CD14-positive monocyte (primary cell): ENCODE measurements around the gene CCDC88A. TPM values are rescaled to one million over a fixed set of nuclear protein-coding genes. Genes with fewer than 3 reads are reported as not detected.

Source experiments
- DNase-seq, 3 donors: peaks; one replicate each; pipeline ENCODE4 v3.0.0-alpha.2; 2011 to 2022
- H2AFZ ChIP-seq: 2 replicates; pipeline ENCODE4 v1.6.0; 2012; ENCODE audit warnings: mild to moderate bottlenecking, low read depth, low read length, inconsistent platforms; ENCODE audit not compliant: insufficient read depth, poor library complexity, severe bottlenecking
- H3K27ac ChIP-seq, 2 donors: 1 replicate in 1 of 2; 2 replicates in 1 of 2; pipeline ENCODE4 v1.5.1; 2012 to 2013; ENCODE audit warnings: low read length in 2 of 2, control low read depth in 1 of 2, inconsistent platforms in 1 of 2, low read depth in 1 of 2, mild to moderate bottlenecking in 1 of 2
- H3K27me3 ChIP-seq, 2 donors: one replicate each; pipeline versions ENCODE4 v1.6.0 to v1.6.1; 2011 to 2013; ENCODE audit warnings: low read length in 2 of 2; ENCODE audit not compliant: control insufficient read depth in 2 of 2, insufficient read depth in 2 of 2
- H3K36me3 ChIP-seq, 2 donors: replicated peaks in 1 of 2; 1 replicate in 1 of 2; 2 replicates in 1 of 2; pipeline versions ENCODE4 v1.5.1 to v1.6.1; 2012 to 2013; ENCODE audit warnings: low read length in 2 of 2, control low read depth in 1 of 2, inconsistent platforms in 1 of 2, mild to moderate bottlenecking in 1 of 2; ENCODE audit not compliant: insufficient read depth in 2 of 2, control insufficient read depth in 1 of 2
- H3K4me1 ChIP-seq, 2 donors: 1 replicate in 1 of 2; 2 replicates in 1 of 2; pipeline versions ENCODE4 v1.5.1 to v1.6.1; 2012 to 2013; ENCODE audit warnings: low read length in 2 of 2, control low read depth in 1 of 2, inconsistent platforms in 1 of 2, mild to moderate bottlenecking in 1 of 2, moderate library complexity in 1 of 2; ENCODE audit not compliant: insufficient read depth in 2 of 2, control insufficient read depth in 1 of 2
- H3K4me2 ChIP-seq: replicated peaks from 2 replicates; pipeline ENCODE3; 2012; ENCODE audit warnings: low read length, moderate library complexity, mild to moderate bottlenecking; ENCODE audit not compliant: poor library complexity, severe bottlenecking; ENCODE audit errors: extremely low read depth
- H3K4me3 ChIP-seq, 3 experiments: fragments of 200-600 bp in 1 of 3; sonication (generic) in 1 of 3; replicated peaks in 1 of 3; 1 replicate in 2 of 3; 2 replicates in 1 of 3; pipeline ENCODE4 v1.5.1; 2011 to 2013; ENCODE audit warnings: low read length in 3 of 3, mild to moderate bottlenecking in 3 of 3, control low read depth in 2 of 3, low read depth in 2 of 3, inconsistent platforms in 1 of 3, moderate library complexity in 1 of 3
- H3K79me2 ChIP-seq: 2 replicates; pipeline ENCODE4 v1.6.0; 2012; ENCODE audit warnings: mild to moderate bottlenecking, control low read depth, inconsistent platforms, low read length, moderate library complexity; ENCODE audit not compliant: insufficient read depth
- H3K9ac ChIP-seq: 2 replicates; pipeline ENCODE4 v1.6.0; 2017; ENCODE audit warnings: low read length, mild to moderate bottlenecking; ENCODE audit not compliant: insufficient read depth, poor library complexity, severe bottlenecking
- H3K9me3 ChIP-seq, 2 donors: replicated peaks in 1 of 2; 1 replicate in 1 of 2; 2 replicates in 1 of 2; pipeline versions ENCODE4 v1.5.1 to v1.6.1; 2012 to 2013; ENCODE audit warnings: low read length in 2 of 2, control low read depth in 1 of 2; ENCODE audit not compliant: control insufficient read depth in 1 of 2, insufficient read depth in 1 of 2
- H4K20me1 ChIP-seq: 2 replicates; pipeline ENCODE4 v1.6.0; 2012; ENCODE audit warnings: mild to moderate bottlenecking, low read length, control low read depth, moderate library complexity; ENCODE audit not compliant: insufficient read depth
- H3K27ac Mint-ChIP-seq, 7 donors: one replicate each; pipeline ENCODE4 v1.8.0; 2020; ENCODE audit warnings: mild to moderate bottlenecking in 7 of 7, mixed read lengths in 7 of 7, moderate library complexity in 6 of 7, inconsistent platforms in 2 of 7
- H3K27me3 Mint-ChIP-seq, 3 donors: one replicate each; pipeline ENCODE4 v1.8.0; 2021 to 2022; ENCODE audit warnings: low read depth in 3 of 3, mild to moderate bottlenecking in 3 of 3, mixed read lengths in 3 of 3, moderate library complexity in 3 of 3, inconsistent platforms in 1 of 3
- H3K36me3 Mint-ChIP-seq, 2 donors: one replicate each; pipeline ENCODE4 v1.8.0; 2020; ENCODE audit warnings: mixed read lengths in 2 of 2, inconsistent platforms in 1 of 2, mild to moderate bottlenecking in 1 of 2
- H3K4me1 Mint-ChIP-seq: one replicate; pipeline ENCODE4 v1.8.0; 2020; ENCODE audit warnings: mild to moderate bottlenecking, mixed read lengths
- H3K4me3 Mint-ChIP-seq, 2 donors: one replicate each; pipeline ENCODE4 v1.8.0; 2020; ENCODE audit warnings: mild to moderate bottlenecking in 2 of 2, mixed read lengths in 2 of 2, moderate library complexity in 1 of 2
- H3K9me3 Mint-ChIP-seq, 7 donors: one replicate each; pipeline ENCODE4 v1.8.0; 2020 to 2022; ENCODE audit warnings: mixed read lengths in 7 of 7, mild to moderate bottlenecking in 6 of 7, moderate library complexity in 6 of 7, inconsistent platforms in 2 of 7
- WGBS: methylation state at CpG from one replicate; pipeline ENCODE4 v1.1.5; 2013; ENCODE audit warnings: missing lambda C conversion rate; ENCODE audit not compliant: insufficient coverage; 5-methylcytosine and 5-hydroxymethylcytosine counted together
- intact Hi-C, 2 donors: fragments of 100-400 bp; cut with micrococcal nuclease; formaldehyde crosslinking; loops; one replicate each; pipeline versions ENCODE4 v1.15.0 to v1.15.1; 2023
- polyA plus RNA-seq, 3 donors: library from polyadenylated mRNA; depleted of rRNA in 1 of 3; unstranded in 2 of 3; stranded (reverse) in 1 of 3; fragments of 300-500 nt in 2 of 3; fragments of >200 nt in 1 of 3; fragmentation: Illumina TruSeq in 2 of 3; gene quantifications; 1 replicate in 2 of 3; 2 replicates in 1 of 3; pipeline ENCODE4 v1.2.3, GENCODE V29; 2012 to 2021
- TF ChIP-seq, protein P1 (sequence below): fragments of 200-600 bp; IDR thresholded peaks from one replicate; pipeline ENCODE4 v1.8.0; 2022; ENCODE audit warnings: antibody characterized with exemption, mild to moderate bottlenecking

CCDC88A gene
- polyA plus RNA-seq, 3 donors, result 9.9 to 57.1 (median 17.9) TPM

DNA sequence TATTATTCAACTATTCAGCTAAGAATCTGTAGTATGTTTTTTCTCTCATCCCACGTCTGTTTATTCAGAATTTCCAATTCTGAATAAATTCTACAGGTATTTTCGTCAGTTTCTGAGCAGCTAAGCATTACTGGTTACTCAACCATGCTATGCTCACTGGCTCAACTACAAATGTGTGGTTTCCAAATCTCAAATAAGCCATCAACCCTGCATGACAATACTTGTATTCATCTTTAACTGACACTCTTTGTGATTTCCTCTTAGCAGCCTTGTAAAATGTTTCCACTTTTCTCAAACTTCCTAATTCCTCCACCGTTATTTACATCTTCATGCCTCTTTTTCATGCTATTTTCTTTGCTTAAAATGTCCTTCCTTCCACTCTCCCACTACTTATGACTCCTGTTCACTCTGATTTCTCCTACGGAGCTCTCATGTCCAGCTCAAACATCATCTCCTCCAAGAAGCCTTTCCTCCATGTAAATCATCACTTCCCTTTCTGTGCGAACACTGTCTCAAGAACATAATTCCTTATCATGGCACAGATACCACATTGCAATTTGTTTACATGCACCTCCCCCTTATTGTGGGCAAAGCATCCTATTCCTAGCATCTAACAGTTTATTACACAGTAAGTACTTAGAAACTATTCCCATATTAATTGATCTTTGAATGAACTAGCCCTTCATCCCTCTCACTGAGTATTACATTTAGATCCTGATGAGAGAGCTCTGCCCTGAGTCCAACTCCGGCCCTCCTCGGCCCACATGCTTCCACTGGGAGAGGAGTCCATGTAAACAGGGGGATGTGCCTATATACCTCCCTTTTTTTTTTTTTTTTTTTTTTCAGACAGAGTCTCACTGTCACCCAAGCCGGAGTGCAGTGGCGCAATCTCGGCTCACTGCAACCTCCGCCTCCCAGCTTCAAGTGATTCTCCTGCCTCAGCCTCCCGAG, 10.5 kb downstream of the CCDC88A start:
- Histone ChIP-seq H3K79me2 (peaks cover 98% of the 10 kb centered on the region), H2AFZ (no peak overlapping the region)

More for the DNA sequence above, 10.5 kb downstream of the CCDC88A start:
- Histone ChIP-seq H3K27me3 (no peaks in the 10 kb centered on the region), H3K9ac (no peak overlapping the region), H3K4me3 (no peak overlapping the region), H3K27ac (peak overlapping the region in 1 of 2 donors; percentile 67), H3K4me2 (no peak overlapping the region), H3K36me3 (peaks cover 51 to 87% of the 10 kb centered on the region in 2 donors), H4K20me1 (peaks cover 90% of the 10 kb centered on the region), H3K4me1 (peaks cover 0 to 3% of the 10 kb centered on the region in 2 donors), H3K9me3 (no peaks in the 10 kb centered on the region)
- intact Hi-C loops, result loop anchor here in 1 of 2 donors (2.0 kb wide), 1 partner anchor 32 kb away; no protein-coding TSS in a partner anchor
- Mint-ChIP-seq H3K9me3 (no peaks in the 10 kb centered on the region), H3K27me3 (no peaks in the 10 kb centered on the region), H3K4me1 (peaks cover 29% of the 10 kb centered on the region), H3K36me3 (peaks cover 46 to 79% of the 10 kb centered on the region in 2 donors), H3K27ac (peak overlapping the region; percentile 50 to 84 (median 62)), H3K4me3 (peak overlapping the region; percentile 20 to 66)
- peak in 1 of 3 donors; percentile 20 for DNase-seq
- TF ChIP-seq, protein P1, sequence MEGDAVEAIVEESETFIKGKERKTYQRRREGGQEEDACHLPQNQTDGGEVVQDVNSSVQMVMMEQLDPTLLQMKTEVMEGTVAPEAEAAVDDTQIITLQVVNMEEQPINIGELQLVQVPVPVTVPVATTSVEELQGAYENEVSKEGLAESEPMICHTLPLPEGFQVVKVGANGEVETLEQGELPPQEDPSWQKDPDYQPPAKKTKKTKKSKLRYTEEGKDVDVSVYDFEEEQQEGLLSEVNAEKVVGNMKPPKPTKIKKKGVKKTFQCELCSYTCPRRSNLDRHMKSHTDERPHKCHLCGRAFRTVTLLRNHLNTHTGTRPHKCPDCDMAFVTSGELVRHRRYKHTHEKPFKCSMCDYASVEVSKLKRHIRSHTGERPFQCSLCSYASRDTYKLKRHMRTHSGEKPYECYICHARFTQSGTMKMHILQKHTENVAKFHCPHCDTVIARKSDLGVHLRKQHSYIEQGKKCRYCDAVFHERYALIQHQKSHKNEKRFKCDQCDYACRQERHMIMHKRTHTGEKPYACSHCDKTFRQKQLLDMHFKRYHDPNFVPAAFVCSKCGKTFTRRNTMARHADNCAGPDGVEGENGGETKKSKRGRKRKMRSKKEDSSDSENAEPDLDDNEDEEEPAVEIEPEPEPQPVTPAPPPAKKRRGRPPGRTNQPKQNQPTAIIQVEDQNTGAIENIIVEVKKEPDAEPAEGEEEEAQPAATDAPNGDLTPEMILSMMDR, result no peak
- whole genome bisulfite sequencing, result 26% methylated on average over 4 of the region's 12 CpGs
